OCI-LY1 (cell line): ENCODE results near the gene KLK14.

Experiments used
- H2AFZ ChIP-seq: fragments of 200-600 bp; sonication (generic), shearing (Covaris generic); 2 replicates; pipeline ENCODE4 v1.6.0; 2014; ENCODE audit warnings: antibody characterized with exemption, mild to moderate bottlenecking, low read length
- H3F3A ChIP-seq: fragments of 200-600 bp; sonication (generic), shearing (Covaris generic); 2 replicates; pipeline ENCODE4 v1.6.0; 2014; ENCODE audit warnings: mild to moderate bottlenecking, antibody characterized with exemption, low read length, moderate library complexity; ENCODE audit not compliant: insufficient read depth
- H3K27ac ChIP-seq: fragments of 200-600 bp; sonication (generic); 2 replicates; pipeline ENCODE4 v1.5.1; 2014; ENCODE audit warnings: low read length, mixed run types, mild to moderate bottlenecking, low read depth; ENCODE audit not compliant: poor library complexity, severe bottlenecking
- H3K27me3 ChIP-seq: fragments of 200-600 bp; sonication (generic); 2 replicates; pipeline ENCODE4 v1.6.0; 2014; ENCODE audit warnings: antibody characterized with exemption, mild to moderate bottlenecking, low read length, moderate library complexity; ENCODE audit not compliant: insufficient read depth
- H3K36me3 ChIP-seq: fragments of 200-600 bp; sonication (generic); 2 replicates; pipeline ENCODE4 v1.6.1; 2014; ENCODE audit warnings: mild to moderate bottlenecking, antibody characterized with exemption, low read length, moderate library complexity, mixed read lengths; ENCODE audit not compliant: insufficient read depth
- H3K4me1 ChIP-seq: fragments of 200-600 bp; sonication (generic); 2 replicates; pipeline ENCODE4 v1.5.1; 2014; ENCODE audit warnings: mild to moderate bottlenecking, low read length, moderate library complexity; ENCODE audit not compliant: insufficient read depth, severe bottlenecking
- H3K4me2 ChIP-seq: fragments of 200-600 bp; sonication (generic), shearing (Covaris generic); 2 replicates; pipeline ENCODE4 v1.6.1; 2014; ENCODE audit warnings: low read length
- H3K4me3 ChIP-seq: fragments of 200-600 bp; sonication (generic); 2 replicates; pipeline ENCODE4 v1.5.1; 2014; ENCODE audit warnings: low read length, low read depth, mild to moderate bottlenecking, mixed read lengths; ENCODE audit not compliant: poor library complexity, severe bottlenecking
- H3K79me2 ChIP-seq: fragments of 200-600 bp; shearing (Covaris generic); 2 replicates; pipeline ENCODE4 v1.6.1; 2016; ENCODE audit warnings: mixed run types, low read length, mixed read lengths; ENCODE audit not compliant: insufficient read depth
- H3K9ac ChIP-seq: fragments of 200-600 bp; sonication (generic), shearing (Covaris generic); 2 replicates; pipeline ENCODE4 v1.6.1; 2014; ENCODE audit warnings: mild to moderate bottlenecking, low read length, mixed read lengths
- H3K9me2 ChIP-seq: fragments of 200-600 bp; sonication (generic), shearing (Covaris generic); 2 replicates; pipeline ENCODE4 v1.6.1; 2014; ENCODE audit warnings: low read depth, mild to moderate bottlenecking, low read length, mixed read lengths
- H3K9me3 ChIP-seq: fragments of 200-600 bp; shearing (Covaris generic); 2 replicates; pipeline ENCODE4 v1.6.1; 2014; ENCODE audit warnings: low read length, mixed read lengths
- H4K20me1 ChIP-seq: fragments of 200-600 bp; sonication (generic), shearing (Covaris generic); 2 replicates; pipeline ENCODE4 v1.6.0; 2016; ENCODE audit warnings: mild to moderate bottlenecking, low read length; ENCODE audit not compliant: insufficient read depth
- CTCF ChIP-seq: fragments of 200-600 bp; sonication (generic), shearing (Covaris generic); IDR thresholded peaks from 2 replicates; pipeline ENCODE4 v1.5.1; 2017; ENCODE audit warnings: mild to moderate bottlenecking, antibody characterized with exemption, low read length, moderate library complexity, mixed read lengths
- EZH2 ChIP-seq: fragments of 200-600 bp; sonication (generic), shearing (Covaris generic); IDR thresholded peaks from 2 replicates; pipeline ENCODE4 v1.8.0; 2017; ENCODE audit warnings: borderline replicate concordance, mixed run types, mild to moderate bottlenecking, antibody characterized with exemption, low read length, moderate library complexity, mixed read lengths

The KLK14 gene

GRCh38 chr19:51031220-51031879, 51.3 kb downstream of the KLK14 start:
- Histone ChIP-seq H3K36me3 (no peaks in the 10 kb centered on the region), H4K20me1 (no peaks in the 10 kb centered on the region), H3K9me2 (no peaks in the 10 kb centered on the region), H3K9me3 (no peaks in the 10 kb centered on the region), H3K4me2 (no peak overlapping the region), H3K9ac (no peak overlapping the region), H3K27ac (no peak overlapping the region), H3K27me3 (no peaks in the 10 kb centered on the region; the same call in 1 of the 2 replicates), H3F3A (no peaks in the 10 kb centered on the region), H3K4me1 (no peaks in the 10 kb centered on the region), H2AFZ (no peak overlapping the region), H3K79me2 (no peaks in the 10 kb centered on the region), H3K4me3 (no peak overlapping the region)
- TF ChIP-seq CTCF (no peak), EZH2 (no peak)

GRCh38 chr19:51030631-51031030, 52.1 kb downstream of the KLK14 start:
- Histone ChIP-seq H2AFZ (no peak overlapping the region), H4K20me1 (no peaks in the 10 kb centered on the region), H3K27me3 (no peaks in the 10 kb centered on the region; the same call in 1 of the 2 replicates), H3K4me3 (no peak overlapping the region), H3K9ac (no peak overlapping the region), H3K9me2 (no peaks in the 10 kb centered on the region), H3K4me1 (no peaks in the 10 kb centered on the region), H3F3A (no peaks in the 10 kb centered on the region), H3K79me2 (no peaks in the 10 kb centered on the region), H3K9me3 (no peaks in the 10 kb centered on the region), H3K4me2 (no peak overlapping the region), H3K36me3 (no peaks in the 10 kb centered on the region), H3K27ac (no peak overlapping the region)
- TF ChIP-seq CTCF (no peak), EZH2 (no peak)

GRCh38 chr19:51029718-51030117, 53.0 kb downstream of the KLK14 start:
- H3F3A ChIP-seq = no peaks in the 10 kb centered on the region
- no peak overlapping the region for H3K4me2 ChIP-seq
- H3K4me3 ChIP-seq = no peak overlapping the region
- H3K27ac ChIP-seq = no peak overlapping the region
- H3K4me1 ChIP-seq = no peaks in the 10 kb centered on the region
- no peaks in the 10 kb centered on the region for H3K36me3 ChIP-seq
- no peaks in the 10 kb centered on the region for H3K9me2 ChIP-seq
- H4K20me1 ChIP-seq = no peaks in the 10 kb centered on the region
- H2AFZ ChIP-seq = no peak overlapping the region
- no peak for TF ChIP-seq EZH2
- TF ChIP-seq CTCF = no peak
- no peaks in the 10 kb centered on the region for H3K79me2 ChIP-seq
- H3K27me3 ChIP-seq = no peaks in the 10 kb centered on the region; the same call in 1 of the 2 replicates
- H3K9ac ChIP-seq = no peak overlapping the region
- H3K9me3 ChIP-seq = no peaks in the 10 kb centered on the region
